22Rv1 (cell line): ENCODE data around the gene TUBB2B.

Experiments
- H3K27ac ChIP-seq: fragments of 450-650 bp; 2 replicates; pipeline ENCODE4 v1.5.1; 2017
- CTCF ChIP-seq: fragments of 450-650 bp; IDR thresholded peaks from 2 replicates; pipeline ENCODE4 v1.5.1; 2017; ENCODE audit warnings: mild to moderate bottlenecking
- ZFX ChIP-seq: fragments of 450-650 bp; IDR thresholded peaks from 2 replicates; pipeline ENCODE4 v1.6.1; 2017; ENCODE audit warnings: antibody characterized with exemption, borderline replicate concordance

Gene TUBB2B

GRCh38 chr6:3214898-3215297, 12.6 kb downstream of the TUBB2B start:
- no peak overlapping the region for H3K27ac ChIP-seq
- no peak for TF ChIP-seq ZFX
- TF ChIP-seq CTCF = no peak

DNA sequence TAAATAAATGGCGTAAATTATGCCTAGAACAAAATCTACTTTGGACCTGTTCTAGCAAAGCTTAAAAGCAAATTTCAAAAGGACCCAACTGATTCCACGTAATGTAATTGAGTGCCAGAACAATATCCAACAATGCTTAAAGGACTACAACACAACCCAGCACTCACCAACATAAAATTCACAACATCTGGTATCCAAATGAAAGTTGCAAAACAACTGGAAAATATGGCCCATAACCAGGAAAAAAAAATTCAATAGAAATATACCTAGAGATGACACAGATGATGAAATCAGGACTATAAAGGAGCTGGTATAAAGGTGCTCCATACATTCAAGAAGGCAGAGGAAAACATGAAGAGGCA, 14.1 kb downstream of the TUBB2B start:
- H3K27ac ChIP-seq = no peak overlapping the region

GRCh38 chr6:3212261-3212660, 15.2 kb downstream of the TUBB2B start:
- no peak overlapping the region for H3K27ac ChIP-seq
- TF ChIP-seq CTCF (no peak), ZFX (no peak)

More for the DNA sequence above, 14.1 kb downstream of the TUBB2B start:
- TF ChIP-seq ZFX = no peak
- no peak for TF ChIP-seq CTCF

DNA sequence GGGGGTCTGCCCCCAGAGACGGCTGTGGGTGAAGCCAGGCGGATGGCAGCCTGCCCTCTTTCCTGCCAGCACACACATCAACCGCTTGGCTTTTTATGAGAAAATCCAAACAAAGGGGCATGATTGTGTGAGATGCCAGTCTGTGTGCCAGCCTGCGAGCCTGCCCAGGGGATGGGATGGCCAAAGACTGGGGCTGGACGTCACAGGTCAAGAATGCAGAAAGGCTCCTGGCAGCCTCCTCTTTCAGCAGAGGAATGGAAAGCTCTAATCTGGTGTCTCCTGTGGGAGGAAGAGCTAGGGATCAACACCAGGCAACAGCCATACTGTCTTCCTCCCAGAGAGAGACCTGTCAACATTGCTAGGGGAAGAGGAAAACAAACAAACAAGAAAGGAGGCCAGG, 15.8 kb downstream of the TUBB2B start:
- H3K27ac ChIP-seq = no peak overlapping the region

DNA sequence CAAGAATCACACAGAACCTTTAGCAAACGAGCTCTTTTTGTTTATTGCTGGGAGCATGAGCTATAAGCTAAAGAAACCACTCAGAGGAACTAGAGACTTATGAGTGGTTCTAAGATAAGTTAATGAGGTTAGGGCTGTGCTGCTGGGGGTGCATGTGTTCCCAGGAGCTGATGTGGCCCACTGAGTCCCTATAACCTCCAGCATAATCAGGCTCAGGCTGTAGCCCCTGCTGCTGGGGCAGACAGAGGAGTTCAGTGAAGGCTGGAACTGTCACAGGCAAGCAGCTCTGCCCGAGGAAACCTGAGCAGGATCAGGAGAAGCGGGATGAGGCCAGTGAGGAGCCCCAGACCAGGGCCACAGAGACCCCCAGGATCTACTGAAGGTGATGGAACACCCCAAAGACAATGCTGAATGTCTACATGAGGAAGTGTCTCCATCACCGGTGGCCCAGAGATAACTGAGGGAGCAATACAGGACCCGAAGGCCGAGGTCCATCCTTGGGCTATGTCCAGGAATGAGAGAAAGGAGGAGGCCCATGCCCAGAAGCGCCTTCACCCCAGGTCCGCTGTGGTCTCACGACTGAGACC, 17.3 kb downstream of the TUBB2B start:
- no peak overlapping the region for H3K27ac ChIP-seq
- TF ChIP-seq ZFX (no peak), CTCF (no peak)

More for the DNA sequence above, 15.8 kb downstream of the TUBB2B start:
- TF ChIP-seq ZFX (no peak), CTCF (no peak)

- no peak overlapping the region for H3K27ac ChIP-seq
- TF ChIP-seq ZFX (no peak), CTCF (no peak)
Observed at GRCh38 chr6:3209114-3210023, 18.1 kb downstream of the TUBB2B start.

- TF ChIP-seq CTCF (no peak), ZFX (no peak)
- no peak overlapping the region for H3K27ac ChIP-seq
Observed at GRCh38 chr6:3208775-3209113, 18.7 kb downstream of the TUBB2B start.
